Keratinocyte (primary cell): Measurements from ENCODE around the gene ERI2.

Experiments
- EZH2 ChIP-seq: IDR thresholded peaks from one replicate; pipeline ENCODE4 v1.6.1; 2012; ENCODE audit warnings: inconsistent platforms, mild to moderate bottlenecking, low read length, moderate library complexity
- TF ChIP-seq, protein P1 (sequence below), 3 experiments: IDR thresholded peaks in 1 of 3; conservative IDR thresholded peaks in 1 of 3; optimal IDR thresholded peaks in 1 of 3; 2 replicates in 2 of 3; 3 replicates in 1 of 3; pipeline versions ENCODE3 to v1.5.1; 2011; ENCODE audit warnings: low read length in 3 of 3, mild to moderate bottlenecking in 3 of 3, moderate library complexity in 2 of 3, control low read depth in 1 of 3, inconsistent platforms in 1 of 3; ENCODE audit not compliant: insufficient read depth in 2 of 3; ENCODE audit errors: extremely low read depth in 1 of 3

DNA sequence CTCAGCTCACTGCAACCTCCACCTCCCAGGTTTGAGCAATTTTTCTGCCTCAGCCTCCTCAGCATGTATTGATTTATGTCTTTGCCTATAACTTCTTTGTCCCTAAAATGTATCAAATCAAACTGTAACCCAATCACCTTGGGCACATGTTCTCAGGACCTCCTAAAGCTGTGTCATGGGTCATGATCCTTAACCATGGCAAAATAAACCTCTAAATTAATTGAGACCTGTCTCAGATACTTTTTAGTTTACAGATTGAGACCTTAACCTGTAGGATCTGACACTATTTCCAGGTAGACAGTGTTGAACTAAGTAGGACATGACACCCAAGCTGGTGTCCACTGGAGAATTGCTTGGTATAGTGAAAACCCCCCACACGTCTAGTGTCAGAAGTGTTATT is 45.1 kb downstream of the ERI2 start:
- TF ChIP-seq, protein P1, sequence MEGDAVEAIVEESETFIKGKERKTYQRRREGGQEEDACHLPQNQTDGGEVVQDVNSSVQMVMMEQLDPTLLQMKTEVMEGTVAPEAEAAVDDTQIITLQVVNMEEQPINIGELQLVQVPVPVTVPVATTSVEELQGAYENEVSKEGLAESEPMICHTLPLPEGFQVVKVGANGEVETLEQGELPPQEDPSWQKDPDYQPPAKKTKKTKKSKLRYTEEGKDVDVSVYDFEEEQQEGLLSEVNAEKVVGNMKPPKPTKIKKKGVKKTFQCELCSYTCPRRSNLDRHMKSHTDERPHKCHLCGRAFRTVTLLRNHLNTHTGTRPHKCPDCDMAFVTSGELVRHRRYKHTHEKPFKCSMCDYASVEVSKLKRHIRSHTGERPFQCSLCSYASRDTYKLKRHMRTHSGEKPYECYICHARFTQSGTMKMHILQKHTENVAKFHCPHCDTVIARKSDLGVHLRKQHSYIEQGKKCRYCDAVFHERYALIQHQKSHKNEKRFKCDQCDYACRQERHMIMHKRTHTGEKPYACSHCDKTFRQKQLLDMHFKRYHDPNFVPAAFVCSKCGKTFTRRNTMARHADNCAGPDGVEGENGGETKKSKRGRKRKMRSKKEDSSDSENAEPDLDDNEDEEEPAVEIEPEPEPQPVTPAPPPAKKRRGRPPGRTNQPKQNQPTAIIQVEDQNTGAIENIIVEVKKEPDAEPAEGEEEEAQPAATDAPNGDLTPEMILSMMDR (optimal IDR thresholded peaks at IDR 0.05 in 1 of 3, IDR thresholded peaks at IDR 0.05 in 1 of 3, conservative IDR thresholded peaks at IDR 0.05 in 1 of 3; ENCODE audit: extremely low read depth in 1 of 3, insufficient read depth in 2 of 3, low read length in 3 of 3), result no peak
- no peak for TF ChIP-seq EZH2
